AG08395 (cell line): ENCODE data around the gene MLN.

Source experiments
- DNase-seq: peaks from one replicate; pipeline ENCODE4 v3.0.0; 2012; ENCODE audit warnings: mixed read lengths, low spot score

Gene MLN

GRCh38 chr6:33752646-33753015 is 51.2 kb downstream of the MLN start:
- no peak for DNase-seq

- DNase-seq: no peak
Observed at GRCh38 chr6:33751771-33752645, 51.8 kb downstream of the MLN start.

DNA sequence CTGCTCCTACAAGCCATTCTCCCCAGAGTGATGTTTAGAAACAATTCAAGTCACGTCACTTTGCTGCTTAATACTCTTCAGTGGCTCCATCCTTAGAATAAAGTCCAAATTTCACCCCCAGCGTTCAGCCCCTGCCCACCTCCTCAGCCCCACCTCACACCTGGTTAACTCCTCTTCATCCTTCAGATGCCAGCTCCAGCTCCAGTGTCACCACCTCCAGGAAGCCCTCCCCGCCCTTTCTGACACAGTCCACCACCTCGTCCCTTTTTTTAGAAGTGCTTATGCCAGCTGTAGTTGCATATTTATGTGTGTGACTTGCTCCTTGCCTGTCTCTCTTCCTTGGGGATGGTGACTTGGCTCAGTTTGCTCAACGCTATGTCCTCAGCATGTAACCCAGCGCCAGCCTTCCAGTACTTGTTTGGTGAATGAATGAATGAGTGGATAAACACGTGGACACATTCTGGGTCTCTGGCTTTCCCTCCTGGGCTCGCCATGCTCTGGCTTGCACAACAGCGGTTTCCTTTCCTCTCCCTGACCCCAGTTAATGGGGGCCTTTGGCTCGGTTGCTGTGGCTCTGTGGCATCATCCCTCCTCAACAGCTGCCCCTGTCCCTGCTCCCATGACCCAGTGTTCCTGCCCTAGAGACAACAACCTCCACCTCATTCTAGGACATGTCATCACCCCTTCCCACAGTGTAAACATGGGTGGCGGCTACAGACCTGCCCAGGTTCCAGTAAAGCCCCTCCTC is 53.4 kb downstream of the MLN start:
- no peak for DNase-seq

GRCh38 chr6:33749401-33749800 is 54.4 kb downstream of the MLN start:
- DNase-seq: no peak

DNA sequence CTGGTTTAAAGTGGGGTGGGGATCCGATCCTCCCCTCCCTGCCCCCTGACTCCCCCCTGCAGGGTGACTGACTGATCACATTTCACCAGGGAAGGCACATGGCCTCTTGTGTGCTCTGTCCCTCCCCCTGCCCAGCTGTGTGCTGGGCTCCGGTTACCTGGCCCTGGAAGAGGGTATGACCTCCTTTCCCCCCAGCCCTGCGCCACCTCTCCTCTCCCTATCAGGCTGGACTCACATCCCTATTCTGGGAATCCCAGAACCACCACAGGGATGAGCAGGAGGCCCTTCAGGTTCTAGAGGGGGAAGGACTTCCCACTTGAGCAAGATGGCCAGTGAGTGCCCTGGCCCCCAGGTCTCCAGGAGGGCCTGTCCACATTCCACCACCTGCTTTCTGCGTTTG is 55.0 kb downstream of the MLN start:
- no peak for DNase-seq

GRCh38 chr6:33747823-33748222 is 56.0 kb downstream of the MLN start:
- no peak for DNase-seq

DNA sequence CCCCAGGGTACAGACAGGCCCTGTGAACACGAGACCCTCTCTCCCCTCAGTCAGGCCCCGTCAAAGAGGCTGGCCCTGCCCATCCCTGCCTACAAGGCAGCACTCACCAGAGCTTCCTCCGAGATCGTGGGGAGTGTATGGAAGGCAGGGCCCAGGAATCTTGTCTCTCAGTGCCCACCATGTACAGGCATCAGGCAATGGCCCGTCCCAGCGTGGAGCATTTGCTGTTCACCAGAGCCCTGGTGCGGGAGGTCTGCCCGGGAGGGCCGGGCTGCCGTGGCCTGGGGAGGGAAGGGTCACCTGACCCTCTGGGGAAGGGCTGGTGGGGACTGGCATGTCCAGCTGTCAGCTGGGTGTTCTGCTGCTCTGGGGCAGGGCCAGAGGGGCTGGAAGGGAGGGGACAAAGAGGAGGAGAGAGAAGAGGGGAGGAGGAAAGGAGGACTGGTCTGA is 57.1 kb downstream of the MLN start, which contains the start of gene IP6K3:
IP6K3 (minus strand) TSS at position 255 of the 450 bp plus-strand sequence. CDS start 11,429 bp downstream, outside the sequence.
- no peak for DNase-seq

DNA sequence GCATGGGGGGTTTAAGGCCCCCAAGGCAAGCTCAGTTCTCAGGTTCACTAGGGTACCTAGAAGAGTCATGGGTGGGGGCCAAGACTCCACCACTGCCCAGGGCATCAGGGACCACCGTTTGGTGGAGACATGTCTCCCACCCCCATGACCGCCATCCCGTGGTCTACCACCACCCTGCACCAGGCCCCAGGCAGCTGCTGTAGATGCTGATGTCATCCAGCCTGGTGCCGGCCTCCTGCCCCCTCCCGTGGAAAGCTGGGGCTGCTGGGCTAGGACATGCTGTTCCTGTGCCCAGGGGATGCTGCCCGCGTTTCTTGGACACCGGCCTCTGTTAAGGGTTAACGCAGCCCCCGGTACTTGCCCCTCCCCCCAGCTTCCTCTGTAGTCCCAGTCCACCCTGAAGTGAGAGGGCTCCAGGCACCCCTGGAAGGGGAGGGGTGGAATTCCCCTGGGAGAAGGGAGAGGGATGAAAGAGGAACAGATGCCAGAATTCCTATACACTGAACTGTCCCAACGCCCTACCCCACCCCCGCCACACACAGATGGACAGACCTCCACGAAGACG is 57.7 kb downstream of the MLN start:
- DNase-seq: peak; percentile 63

- no peak for DNase-seq
Observed at GRCh38 chr6:33745548-33745947, 58.3 kb downstream of the MLN start.

DNA sequence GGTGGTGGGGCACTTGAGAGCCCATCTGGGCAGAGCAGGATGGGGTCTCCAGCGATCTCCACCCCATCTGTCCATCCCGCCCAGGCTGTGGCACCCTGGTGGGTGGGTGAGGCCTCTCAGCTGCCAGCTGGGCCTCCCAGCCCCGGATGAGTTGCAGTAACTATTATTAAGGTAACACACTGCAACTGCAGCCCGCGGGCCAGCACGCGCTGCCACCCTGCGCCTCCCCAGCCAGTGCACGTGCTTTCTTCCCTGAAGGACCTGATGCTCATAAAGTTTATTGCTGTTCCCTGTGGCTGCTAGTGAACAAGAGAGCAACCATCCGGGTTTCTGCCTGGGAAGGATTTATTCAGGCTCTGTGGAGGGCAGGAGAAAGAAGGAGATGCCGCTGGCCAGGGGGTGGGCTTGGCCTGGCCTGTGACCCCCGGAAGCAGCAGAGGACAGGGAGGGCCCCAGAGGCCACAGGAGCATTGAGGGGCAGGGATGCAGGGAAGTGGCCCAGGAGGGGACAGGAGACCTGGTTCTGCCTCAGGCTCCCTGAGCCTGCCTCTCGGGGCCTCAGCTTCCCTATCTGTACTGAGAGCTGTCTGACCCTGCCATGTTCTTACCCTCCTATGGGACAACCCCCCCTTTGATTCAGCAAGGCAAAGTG is 58.8 kb downstream of the MLN start:
- DNase-seq: no peak
